Mesenchymal stem cell (in vitro differentiated cells and primary cell): Measurements from ENCODE around the gene WWOX.

Source experiments
- DNase-seq: peaks from one replicate; pipeline ENCODE4 v3.0.0-alpha.2; 2013
- H2AFZ ChIP-seq: one replicate; pipeline ENCODE4 v1.6.1; 2013; ENCODE audit warnings: low read depth, mild to moderate bottlenecking, control low read depth, inconsistent platforms, low read length, moderate library complexity
- H2AK5ac ChIP-seq: 2 replicates; pipeline ENCODE4 v1.6.1; 2013; ENCODE audit warnings: low read length, moderate library complexity, mild to moderate bottlenecking, inconsistent platforms; ENCODE audit not compliant: severe bottlenecking
- H2BK120ac ChIP-seq: one replicate; pipeline ENCODE4 v1.6.1; 2013; ENCODE audit warnings: low read depth, mild to moderate bottlenecking, inconsistent platforms, low read length, moderate library complexity
- H2BK12ac ChIP-seq, 2 experiments: one replicate each; pipeline ENCODE4 v1.6.1; 2013; ENCODE audit warnings: inconsistent platforms in 2 of 2, low read length in 2 of 2, mild to moderate bottlenecking in 2 of 2, moderate library complexity in 2 of 2, control low read depth in 1 of 2
- H2BK15ac ChIP-seq: one replicate; pipeline ENCODE4 v1.6.1; 2013; ENCODE audit warnings: mild to moderate bottlenecking, low read depth, inconsistent platforms; ENCODE audit not compliant: poor library complexity, severe bottlenecking
- H2BK5ac ChIP-seq: 2 replicates; pipeline ENCODE4 v1.6.1; 2013; ENCODE audit warnings: low read depth, mild to moderate bottlenecking, low read length, control low read depth, inconsistent platforms; ENCODE audit not compliant: poor library complexity, severe bottlenecking
- H3K14ac ChIP-seq, 2 experiments: one replicate each; pipeline ENCODE4 v1.6.1; 2013; ENCODE audit warnings: inconsistent platforms in 2 of 2, low read length in 2 of 2, control low read depth in 1 of 2, mild to moderate bottlenecking in 1 of 2, moderate library complexity in 1 of 2
- H3K18ac ChIP-seq, 2 experiments: one replicate each; pipeline ENCODE4 v1.6.1; 2013; ENCODE audit warnings: inconsistent platforms in 2 of 2, low read length in 2 of 2, control low read depth in 1 of 2, low read depth in 1 of 2, mild to moderate bottlenecking in 1 of 2
- H3K23ac ChIP-seq, 2 experiments: one replicate each; pipeline ENCODE4 v1.6.1; 2013; ENCODE audit warnings: inconsistent platforms in 2 of 2, low read length in 2 of 2, mild to moderate bottlenecking in 2 of 2, moderate library complexity in 2 of 2, control low read depth in 1 of 2
- H3K27ac ChIP-seq: 2 replicates; pipeline ENCODE4 v1.5.1; 2013; ENCODE audit warnings: mild to moderate bottlenecking, moderate library complexity, low read length, control low read depth, inconsistent platforms; ENCODE audit not compliant: poor library complexity, severe bottlenecking
- H3K27me3 ChIP-seq, 2 experiments: 2 replicates each; pipeline versions ENCODE4 v1.6.1 to v1.7.0; 2013; ENCODE audit warnings: low read length in 2 of 2, mild to moderate bottlenecking in 2 of 2, moderate library complexity in 2 of 2, control low read depth in 1 of 2, inconsistent platforms in 1 of 2; ENCODE audit not compliant: control insufficient read depth in 1 of 2, insufficient read depth in 1 of 2
- H3K36me3 ChIP-seq, 2 experiments: 2 replicates each; pipeline versions ENCODE4 v1.6.1 to v1.7.0; 2013; ENCODE audit warnings: low read length in 2 of 2, control low read depth in 1 of 2, inconsistent platforms in 1 of 2, low read depth in 1 of 2, mild to moderate bottlenecking in 1 of 2; ENCODE audit not compliant: insufficient read depth in 2 of 2, control insufficient read depth in 1 of 2
- H3K4ac ChIP-seq, 2 experiments: one replicate each; pipeline ENCODE4 v1.6.1; 2013; ENCODE audit warnings: inconsistent platforms in 2 of 2, low read length in 2 of 2, mild to moderate bottlenecking in 2 of 2, moderate library complexity in 2 of 2, control low read depth in 1 of 2, low read depth in 1 of 2
- H3K4me1 ChIP-seq: 2 replicates; pipeline ENCODE4 v1.6.1; 2013; ENCODE audit warnings: low read depth, low read length, control low read depth; ENCODE audit not compliant: control insufficient read depth, insufficient read depth
- H3K4me2 ChIP-seq: 2 replicates; pipeline ENCODE4 v1.6.1; 2013; ENCODE audit warnings: low read length, mild to moderate bottlenecking, inconsistent platforms; ENCODE audit not compliant: poor library complexity, severe bottlenecking
- H3K4me3 ChIP-seq, 2 experiments: 2 replicates each; pipeline versions ENCODE4 v1.5.1 to v1.7.0; 2013; ENCODE audit warnings: low read length in 2 of 2, mild to moderate bottlenecking in 2 of 2, control low read depth in 1 of 2, low read depth in 1 of 2; ENCODE audit not compliant: insufficient read depth in 1 of 2
- H3K79me1 ChIP-seq: replicated peaks from 2 replicates; pipeline ENCODE4 v1.6.1; 2013; ENCODE audit warnings: mild to moderate bottlenecking, control low read depth, low read length, inconsistent platforms; ENCODE audit not compliant: poor library complexity, severe bottlenecking
- H3K9ac ChIP-seq: 2 replicates; pipeline ENCODE4 v1.7.0; 2013; ENCODE audit warnings: mild to moderate bottlenecking, low read length, moderate library complexity
- H3K9me3 ChIP-seq: 2 replicates; pipeline ENCODE4 v1.7.0; 2013; ENCODE audit warnings: mild to moderate bottlenecking, low read length; ENCODE audit not compliant: control insufficient read depth
- H4K8ac ChIP-seq: one replicate; pipeline ENCODE4 v1.6.1; 2013; ENCODE audit warnings: inconsistent platforms, mild to moderate bottlenecking, low read length, moderate library complexity
- H4K91ac ChIP-seq: one replicate; pipeline ENCODE4 v1.6.1; 2013; ENCODE audit warnings: mild to moderate bottlenecking, low read length, inconsistent platforms
- WGBS: methylation state at CpG from one replicate; pipeline ENCODE4 v1.1.7; 2013; ENCODE audit warnings: mixed read lengths; 5-methylcytosine and 5-hydroxymethylcytosine counted together

The WWOX gene

GRCh38 chr16:78125112-78125844, 25.8 kb downstream of the WWOX start:
- peak overlapping the region in 1 of 2 experiments; percentile 24 for H3K18ac ChIP-seq
- H3K23ac ChIP-seq: no peak overlapping the region
- no peak overlapping the region for H2BK15ac ChIP-seq
- H2BK120ac ChIP-seq: no peak overlapping the region
- H2AFZ ChIP-seq: no peak overlapping the region
- no peak overlapping the region for H3K4ac ChIP-seq
- H3K27ac ChIP-seq: no peak overlapping the region
- peaks cover 3% of the 10 kb centered on the region for H3K9me3 ChIP-seq
- peak overlapping the region; percentile 89 for H2AK5ac ChIP-seq
- no peak overlapping the region for H4K91ac ChIP-seq
- 97% methylated on average over 11 of the region's 15 CpGs for WGBS
- DNase-seq: no peak
- H3K4me2 ChIP-seq: no peak overlapping the region
- H3K36me3 ChIP-seq: peaks cover 0 to 3% of the 10 kb centered on the region in 2 experiments
- H3K14ac ChIP-seq: peak overlapping the region in 1 of 2 experiments; percentile 84
- H3K79me1 ChIP-seq: no peaks in the 10 kb centered on the region
- H2BK5ac ChIP-seq: no peak overlapping the region
- H3K4me1 ChIP-seq: no peaks in the 10 kb centered on the region
- no peak overlapping the region for H4K8ac ChIP-seq
- no peaks in the 10 kb centered on the region for H3K27me3 ChIP-seq
- no peak overlapping the region for H3K4me3 ChIP-seq
- no peak overlapping the region for H3K9ac ChIP-seq
- peak overlapping the region in 1 of 2 experiments; percentile 52 for H2BK12ac ChIP-seq

- no peak for DNase-seq
- Histone ChIP-seq H3K14ac (no peak overlapping the region), H4K91ac (no peak overlapping the region), H2BK5ac (no peak overlapping the region), H2AK5ac (peak overlapping the region; percentile 58), H3K4me3 (peak overlapping the region in 1 of 2 experiments; percentile 54), H2BK12ac (no peak overlapping the region), H2AFZ (no peak overlapping the region), H3K4me1 (no peaks in the 10 kb centered on the region), H3K79me1 (no peaks in the 10 kb centered on the region), H3K18ac (no peak overlapping the region), H3K36me3 (peaks cover 0 to 3% of the 10 kb centered on the region in 2 experiments), H3K9me3 (peaks cover 3% of the 10 kb centered on the region), H4K8ac (no peak overlapping the region), H3K23ac (no peak overlapping the region), H3K27me3 (no peaks in the 10 kb centered on the region), H3K4ac (no peak overlapping the region), H3K27ac (no peak overlapping the region), H2BK120ac (no peak overlapping the region), H2BK15ac (no peak overlapping the region), H3K9ac (peak overlapping the region; percentile 50), H3K4me2 (no peak overlapping the region)
- 98% methylated on average over 3 of the region's 3 CpGs for WGBS
Observed at GRCh38 chr16:78126662-78127061, 27.2 kb downstream of the WWOX start.

- peaks cover 3% of the 10 kb centered on the region for H3K9me3 ChIP-seq
- H3K79me1 ChIP-seq: no peaks in the 10 kb centered on the region
- no peak overlapping the region for H3K18ac ChIP-seq
- peak overlapping the region; percentile 50 for H3K9ac ChIP-seq
- H3K4me2 ChIP-seq: no peak overlapping the region
- WGBS: 66% methylated on average over 5 of the region's 5 CpGs
- H4K8ac ChIP-seq: no peak overlapping the region
- no peak overlapping the region for H2BK15ac ChIP-seq
- no peak overlapping the region for H4K91ac ChIP-seq
- no peak overlapping the region for H2AK5ac ChIP-seq
- no peak overlapping the region for H2AFZ ChIP-seq
- no peak overlapping the region for H3K4ac ChIP-seq
- H3K4me3 ChIP-seq: peak overlapping the region in 1 of 2 experiments; percentile 54
- H3K27ac ChIP-seq: no peak overlapping the region
- no peak overlapping the region for H2BK5ac ChIP-seq
- H2BK12ac ChIP-seq: no peak overlapping the region
- DNase-seq: peak; percentile 6
- H3K36me3 ChIP-seq: peaks cover 0 to 3% of the 10 kb centered on the region in 2 experiments
- no peaks in the 10 kb centered on the region for H3K27me3 ChIP-seq
- no peak overlapping the region for H2BK120ac ChIP-seq
- H3K4me1 ChIP-seq: no peaks in the 10 kb centered on the region
- no peak overlapping the region for H3K14ac ChIP-seq
- H3K23ac ChIP-seq: no peak overlapping the region
Observed at GRCh38 chr16:78127130-78127529, 27.7 kb downstream of the WWOX start.

GRCh38 chr16:78128913-78129312, 29.5 kb downstream of the WWOX start:
- Histone ChIP-seq H3K4ac (no peak overlapping the region), H3K27ac (no peak overlapping the region), H3K4me3 (peak overlapping the region in 1 of 2 experiments; percentile 34), H3K79me1 (no peaks in the 10 kb centered on the region), H2BK5ac (no peak overlapping the region), H4K8ac (no peak overlapping the region), H2AK5ac (no peak overlapping the region), H3K4me2 (no peak overlapping the region), H3K36me3 (peaks cover 0 to 3% of the 10 kb centered on the region in 2 experiments), H3K14ac (no peak overlapping the region), H3K18ac (no peak overlapping the region), H2AFZ (no peak overlapping the region), H3K27me3 (no peaks in the 10 kb centered on the region), H3K9ac (peak overlapping the region; percentile 43), H4K91ac (no peak overlapping the region), H3K9me3 (peaks cover 3% of the 10 kb centered on the region), H2BK12ac (no peak overlapping the region), H3K4me1 (no peaks in the 10 kb centered on the region), H2BK15ac (no peak overlapping the region), H2BK120ac (no peak overlapping the region), H3K23ac (no peak overlapping the region)
- DNase-seq: no peak
- 97% methylated on average over 9 of the region's 9 CpGs for WGBS
